GM12864 (cell line): ENCODE results near the gene GLB1L2.

Experiments
- DNase-seq: peaks from one replicate; pipeline ENCODE4 v3.0.0-alpha.2; 2011; ENCODE audit warnings: low read depth
- H3K4me3 ChIP-seq: 2 replicates; pipeline ENCODE4 v1.5.1; 2011; ENCODE audit warnings: mild to moderate bottlenecking, low read depth, low read length, control low read depth
- TF ChIP-seq, protein P1 (sequence below): IDR thresholded peaks from 2 replicates; pipeline ENCODE4 v1.5.1; 2011; ENCODE audit warnings: low read depth, mild to moderate bottlenecking, moderate library complexity, low read length, control low read depth, inconsistent platforms; ENCODE audit errors: missing control alignments

GLB1L2 gene

DNA sequence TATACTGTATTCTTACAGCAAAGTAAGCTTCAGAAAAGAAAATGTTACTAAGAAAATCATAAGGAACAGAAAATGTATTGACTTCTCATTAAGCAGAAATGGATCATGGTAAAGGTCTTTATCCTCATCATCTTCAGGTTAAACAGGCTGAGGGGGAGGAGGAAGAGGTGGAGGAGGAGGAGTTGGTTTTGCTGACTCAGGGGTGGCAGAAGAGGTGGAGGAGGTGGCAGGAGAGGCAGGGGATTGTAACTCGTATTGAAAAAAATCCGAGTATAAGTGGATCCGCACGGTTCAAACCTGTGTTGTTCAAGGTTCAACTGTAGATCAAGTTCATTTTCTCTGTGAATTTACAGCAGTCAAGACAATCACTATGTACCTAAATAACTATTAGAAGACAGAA, 42.6 kb upstream of the GLB1L2 start:
- DNase-seq: no peak
- H3K4me3 ChIP-seq: no peak overlapping the region
- TF ChIP-seq, protein P1, sequence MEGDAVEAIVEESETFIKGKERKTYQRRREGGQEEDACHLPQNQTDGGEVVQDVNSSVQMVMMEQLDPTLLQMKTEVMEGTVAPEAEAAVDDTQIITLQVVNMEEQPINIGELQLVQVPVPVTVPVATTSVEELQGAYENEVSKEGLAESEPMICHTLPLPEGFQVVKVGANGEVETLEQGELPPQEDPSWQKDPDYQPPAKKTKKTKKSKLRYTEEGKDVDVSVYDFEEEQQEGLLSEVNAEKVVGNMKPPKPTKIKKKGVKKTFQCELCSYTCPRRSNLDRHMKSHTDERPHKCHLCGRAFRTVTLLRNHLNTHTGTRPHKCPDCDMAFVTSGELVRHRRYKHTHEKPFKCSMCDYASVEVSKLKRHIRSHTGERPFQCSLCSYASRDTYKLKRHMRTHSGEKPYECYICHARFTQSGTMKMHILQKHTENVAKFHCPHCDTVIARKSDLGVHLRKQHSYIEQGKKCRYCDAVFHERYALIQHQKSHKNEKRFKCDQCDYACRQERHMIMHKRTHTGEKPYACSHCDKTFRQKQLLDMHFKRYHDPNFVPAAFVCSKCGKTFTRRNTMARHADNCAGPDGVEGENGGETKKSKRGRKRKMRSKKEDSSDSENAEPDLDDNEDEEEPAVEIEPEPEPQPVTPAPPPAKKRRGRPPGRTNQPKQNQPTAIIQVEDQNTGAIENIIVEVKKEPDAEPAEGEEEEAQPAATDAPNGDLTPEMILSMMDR: no peak

DNA sequence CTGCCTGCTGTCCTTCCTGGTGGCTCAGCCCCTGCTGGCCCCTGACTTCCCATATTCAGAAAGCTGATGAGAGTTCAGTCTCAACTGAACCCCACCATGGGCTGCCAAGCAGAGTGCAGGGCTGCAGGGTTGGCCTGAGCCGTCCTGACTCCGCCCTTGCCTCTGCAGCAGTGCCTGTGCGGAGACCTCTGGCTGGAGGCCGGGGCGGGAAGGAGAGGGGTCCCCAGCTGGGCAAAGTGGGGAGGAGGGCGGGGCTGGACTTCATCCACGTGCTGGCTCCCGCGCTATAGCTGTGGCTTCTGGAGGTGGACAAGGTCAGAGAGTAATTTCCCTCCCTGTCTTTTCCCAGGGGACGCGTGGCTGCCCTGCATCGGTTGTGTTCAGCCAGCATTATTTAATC, 42.0 kb upstream of the GLB1L2 start:
- TF ChIP-seq, protein P1: no peak
- H3K4me3 ChIP-seq: no peak overlapping the region
- no peak for DNase-seq

- TF ChIP-seq, protein P1: no peak
- H3K4me3 ChIP-seq: no peak overlapping the region
These were observed 41.1 kb upstream of the GLB1L2 start for GRCh38 chr11:134290646-134291045.

DNA sequence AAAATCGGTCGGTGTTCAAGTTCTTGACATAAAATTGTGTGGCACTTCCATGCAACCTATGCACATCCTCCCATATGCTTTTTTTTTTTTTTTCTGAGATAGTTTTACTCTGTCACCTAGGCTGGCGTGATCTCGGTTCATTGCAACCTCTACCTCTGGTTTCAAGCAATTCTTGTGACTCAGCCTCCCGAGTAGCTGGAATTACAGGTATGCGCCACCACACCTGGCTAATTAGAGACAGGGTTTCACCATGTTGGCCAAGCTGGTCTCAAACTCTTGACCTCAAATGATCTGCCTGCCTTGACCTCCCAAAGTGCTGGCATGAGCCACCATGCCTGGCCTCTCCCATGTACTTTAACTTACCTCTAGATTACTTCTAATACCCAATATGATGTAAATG, 40.6 kb upstream of the GLB1L2 start:
- no peak for DNase-seq
- TF ChIP-seq, protein P1: no peak
- no peak overlapping the region for H3K4me3 ChIP-seq

More at GRCh38 chr11:134290646-134291045, 41.1 kb upstream of the GLB1L2 start:
- no peak for DNase-seq

- TF ChIP-seq, protein P1: no peak
- no peak for DNase-seq
- no peak overlapping the region for H3K4me3 ChIP-seq
These were observed 39.1 kb upstream of the GLB1L2 start for GRCh38 chr11:134292661-134293060.

DNA sequence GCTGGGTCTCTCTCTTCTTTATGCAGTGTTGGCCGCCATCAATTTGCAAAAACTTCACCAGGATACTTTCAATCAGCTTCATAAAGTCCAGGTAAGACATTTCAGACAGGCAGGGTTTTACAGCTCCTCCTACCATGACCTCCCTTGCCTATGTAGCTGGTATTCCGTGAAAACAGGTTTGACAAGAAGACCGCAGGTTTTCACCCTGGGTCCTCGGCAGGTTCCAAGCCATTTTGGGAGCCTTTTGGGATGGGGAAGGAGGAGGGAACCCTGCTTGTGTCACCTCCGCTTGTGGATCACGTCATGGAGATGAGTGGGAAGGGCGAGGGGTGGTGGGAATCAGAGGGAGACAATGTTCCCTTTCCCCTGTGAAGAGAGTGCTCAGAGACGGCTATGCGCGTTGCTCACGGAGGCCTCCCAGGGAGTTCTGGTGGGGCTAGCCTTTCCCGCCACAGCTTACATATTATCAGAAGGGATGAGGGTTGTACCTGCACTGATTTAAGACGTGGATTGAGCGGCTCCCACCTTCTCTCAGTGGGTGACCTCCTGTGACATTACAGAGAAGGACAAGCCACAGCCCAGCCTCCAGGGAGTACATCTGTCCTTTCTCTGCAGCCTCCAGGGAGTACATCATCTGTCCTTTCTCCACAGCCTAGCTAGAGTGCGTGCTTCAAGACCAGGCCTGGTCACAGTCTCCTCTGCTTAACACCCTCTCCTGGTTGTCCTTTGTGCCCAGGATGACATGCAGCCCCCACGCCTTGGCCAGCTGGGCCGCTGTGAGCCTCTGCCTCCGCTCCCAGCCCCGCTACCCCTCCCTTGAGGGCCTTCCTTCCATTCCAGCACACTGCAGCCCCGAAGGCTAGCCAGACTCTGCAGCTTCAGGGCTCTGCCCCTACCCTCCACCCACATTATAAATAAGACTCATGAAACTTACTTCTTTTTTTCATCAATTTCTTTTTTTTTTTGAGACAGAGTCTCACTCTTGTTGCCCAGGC, 38.4 kb upstream of the GLB1L2 start:
- TF ChIP-seq, protein P1: no peak
- H3K4me3 ChIP-seq: no peak overlapping the region
- DNase-seq: no peak
